Glutamatergic neuron (in vitro differentiated cells): ENCODE results near the gene PPM1D. TPM values are rescaled to one million over a fixed set of nuclear protein-coding genes. Genes with fewer than 3 reads are reported as not detected.
"Not testable (repeated sequence)": the region's sequence is repeated elsewhere in the genome, so short reads cannot be mapped to it uniquely, and the experiment has no call there.

Experiments used
- DNase-seq: peaks from one replicate; pipeline ENCODE4 v3.0.0; 2022
- H3K27ac Mint-ChIP-seq: one replicate; pipeline ENCODE4 v1.8.0; 2020; ENCODE audit warnings: mild to moderate bottlenecking, mixed read lengths, inconsistent platforms; ENCODE audit not compliant: unreplicated experiment
- H3K27me3 Mint-ChIP-seq: one replicate; pipeline ENCODE4 v1.8.0; 2020; ENCODE audit warnings: mild to moderate bottlenecking, moderate library complexity, mixed read lengths, inconsistent platforms; ENCODE audit not compliant: unreplicated experiment
- H3K36me3 Mint-ChIP-seq: one replicate; pipeline ENCODE4 v1.8.0; 2020; ENCODE audit warnings: mild to moderate bottlenecking, mixed read lengths, inconsistent platforms; ENCODE audit not compliant: unreplicated experiment
- H3K4me1 Mint-ChIP-seq: one replicate; pipeline ENCODE4 v1.8.0; 2020; ENCODE audit warnings: mild to moderate bottlenecking, low read depth, mixed read lengths, inconsistent platforms; ENCODE audit not compliant: unreplicated experiment
- H3K4me3 Mint-ChIP-seq: one replicate; pipeline ENCODE4 v1.8.0; 2020; ENCODE audit warnings: mild to moderate bottlenecking, mixed read lengths, inconsistent platforms; ENCODE audit not compliant: unreplicated experiment
- H3K9me3 Mint-ChIP-seq: one replicate; pipeline ENCODE4 v1.8.0; 2020; ENCODE audit warnings: mild to moderate bottlenecking, moderate library complexity, mixed read lengths, inconsistent platforms; ENCODE audit not compliant: unreplicated experiment
- total RNA-seq: library from RNA; stranded (reverse); fragmentation: NEBNext Ultra II Directional; extraction: Animal tissue kit (Norgen Biotek cat#: 25700); gene quantifications from one replicate; pipeline ENCODE4 v1.2.1, GENCODE V29; 2021; ENCODE audit not compliant: unreplicated experiment
- TF ChIP-seq, protein P1 (sequence below): fragments of 200-600 bp; sonication (generic); IDR thresholded peaks from one replicate; pipeline ENCODE4 v1.5.0; 2021; ENCODE audit not compliant: partially characterized antibody, unreplicated experiment

PPM1D gene
- total RNA-seq, 1 donor from 2014 or later: 19.3 TPM

DNA sequence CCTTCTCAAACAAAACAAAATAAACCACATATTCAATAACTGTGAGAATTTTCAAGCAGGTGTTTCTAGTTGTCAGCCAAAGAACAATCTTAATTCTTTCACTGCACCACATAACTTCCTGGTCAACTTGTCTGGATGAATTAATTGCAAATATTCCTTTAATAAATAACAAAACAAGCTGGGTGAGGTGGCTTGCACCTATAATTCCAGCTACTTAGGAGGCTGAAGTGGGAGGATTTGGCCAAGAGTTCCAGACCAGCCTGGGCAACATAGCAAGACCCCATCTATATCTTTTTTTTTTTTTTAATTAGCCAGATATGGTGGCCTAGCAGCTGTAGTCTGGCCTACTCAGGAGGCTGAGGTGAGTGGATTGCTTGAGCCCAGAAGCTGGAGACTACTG lies 17.0 kb upstream of the PPM1D start:
- Mint-ChIP-seq H3K4me3 (no peak overlapping the region), H3K9me3 (no peaks in the 10 kb centered on the region), H3K4me1 (no peaks in the 10 kb centered on the region), H3K27me3 (peaks cover 2% of the 10 kb centered on the region), H3K27ac (no peak overlapping the region), H3K36me3 (no peaks in the 10 kb centered on the region)
- TF ChIP-seq, protein P1, sequence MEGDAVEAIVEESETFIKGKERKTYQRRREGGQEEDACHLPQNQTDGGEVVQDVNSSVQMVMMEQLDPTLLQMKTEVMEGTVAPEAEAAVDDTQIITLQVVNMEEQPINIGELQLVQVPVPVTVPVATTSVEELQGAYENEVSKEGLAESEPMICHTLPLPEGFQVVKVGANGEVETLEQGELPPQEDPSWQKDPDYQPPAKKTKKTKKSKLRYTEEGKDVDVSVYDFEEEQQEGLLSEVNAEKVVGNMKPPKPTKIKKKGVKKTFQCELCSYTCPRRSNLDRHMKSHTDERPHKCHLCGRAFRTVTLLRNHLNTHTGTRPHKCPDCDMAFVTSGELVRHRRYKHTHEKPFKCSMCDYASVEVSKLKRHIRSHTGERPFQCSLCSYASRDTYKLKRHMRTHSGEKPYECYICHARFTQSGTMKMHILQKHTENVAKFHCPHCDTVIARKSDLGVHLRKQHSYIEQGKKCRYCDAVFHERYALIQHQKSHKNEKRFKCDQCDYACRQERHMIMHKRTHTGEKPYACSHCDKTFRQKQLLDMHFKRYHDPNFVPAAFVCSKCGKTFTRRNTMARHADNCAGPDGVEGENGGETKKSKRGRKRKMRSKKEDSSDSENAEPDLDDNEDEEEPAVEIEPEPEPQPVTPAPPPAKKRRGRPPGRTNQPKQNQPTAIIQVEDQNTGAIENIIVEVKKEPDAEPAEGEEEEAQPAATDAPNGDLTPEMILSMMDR: no peak
- no peak for DNase-seq

DNA sequence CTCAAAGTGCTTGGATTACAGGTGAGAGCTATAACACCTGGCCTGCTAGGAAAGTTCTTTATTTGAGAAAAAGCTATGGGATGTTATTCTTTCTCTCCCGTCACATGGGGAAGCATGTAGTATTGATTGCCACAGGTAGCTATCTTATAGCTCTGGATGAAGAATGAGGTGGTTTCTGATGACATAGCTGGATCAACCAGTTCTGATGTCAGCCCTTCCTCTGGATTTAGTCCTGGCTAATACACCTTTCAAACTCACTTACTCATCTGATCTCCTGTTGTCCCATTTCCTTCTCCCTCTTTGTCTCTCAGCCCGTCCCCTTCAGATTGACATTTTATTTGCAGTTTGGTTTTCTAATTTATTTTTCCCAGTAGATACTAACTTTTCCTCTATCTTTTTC lies 14.1 kb upstream of the PPM1D start:
- no peaks in the 10 kb centered on the region for H3K9me3 Mint-ChIP-seq
- peaks cover 2% of the 10 kb centered on the region for H3K27me3 Mint-ChIP-seq
- no peak overlapping the region for H3K27ac Mint-ChIP-seq
- no peak for DNase-seq
- H3K4me1 Mint-ChIP-seq: no peaks in the 10 kb centered on the region
- no peaks in the 10 kb centered on the region for H3K36me3 Mint-ChIP-seq
- TF ChIP-seq, protein P1: no peak
- H3K4me3 Mint-ChIP-seq: no peak overlapping the region

DNA sequence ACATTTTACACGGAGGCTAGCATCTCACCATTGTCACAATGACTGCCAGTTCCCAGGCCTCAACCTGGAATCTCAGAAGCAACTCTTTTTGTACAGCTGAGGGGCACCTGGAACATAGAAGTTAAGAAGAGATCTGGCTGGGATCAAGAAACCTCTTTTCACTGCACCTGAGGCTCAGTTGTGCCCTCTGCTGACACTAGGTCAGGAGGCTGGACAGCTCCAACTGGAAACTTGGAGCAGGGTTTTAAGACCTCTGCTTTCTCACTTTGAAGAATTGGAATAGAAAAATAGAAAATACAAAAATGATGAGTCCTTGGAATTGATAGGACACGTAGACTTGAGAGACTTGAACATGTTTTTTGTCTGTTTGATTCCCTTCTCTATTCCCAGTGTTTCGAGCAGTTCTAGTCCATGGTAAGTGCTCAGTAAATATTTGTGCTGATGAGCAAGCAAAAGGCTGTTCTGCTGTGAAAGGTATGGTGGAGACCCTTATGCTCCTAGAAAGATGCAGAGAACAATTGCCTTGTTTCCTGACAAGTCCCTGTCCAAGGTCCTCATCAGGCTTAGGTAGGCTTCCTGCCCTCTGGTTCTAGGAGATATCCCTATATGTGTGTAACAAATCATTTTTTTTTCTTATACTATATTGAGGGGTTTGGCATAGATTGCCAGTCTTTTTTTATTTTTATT lies 13.6 kb upstream of the PPM1D start:
- no peaks in the 10 kb centered on the region for H3K36me3 Mint-ChIP-seq
- H3K9me3 Mint-ChIP-seq: no peaks in the 10 kb centered on the region
- no peak overlapping the region for H3K4me3 Mint-ChIP-seq
- no peak for DNase-seq
- no peak overlapping the region for H3K27ac Mint-ChIP-seq
- peaks cover 2% of the 10 kb centered on the region for H3K27me3 Mint-ChIP-seq
- no peaks in the 10 kb centered on the region for H3K4me1 Mint-ChIP-seq
- TF ChIP-seq, protein P1: no peak

DNA sequence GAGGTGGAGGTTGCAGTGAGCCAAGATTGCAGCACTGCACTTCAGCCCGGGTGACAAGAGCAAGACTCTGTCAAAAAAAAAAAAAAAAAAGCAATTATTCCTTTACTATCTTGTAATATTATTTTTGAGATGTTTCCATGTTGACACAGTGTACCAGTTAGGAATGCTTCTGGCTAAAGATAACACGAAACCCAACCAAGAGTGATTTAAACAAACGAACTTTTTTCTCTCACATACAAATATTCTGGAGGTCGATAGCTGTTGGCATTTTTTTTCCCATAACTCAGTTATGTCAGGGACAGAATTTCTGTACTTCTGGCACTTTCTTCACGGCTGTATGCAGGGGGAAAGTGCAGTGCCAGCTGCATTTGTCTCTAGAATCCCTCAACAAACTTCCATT lies 9.9 kb upstream of the PPM1D start:
- no peak overlapping the region for H3K27ac Mint-ChIP-seq
- no peaks in the 10 kb centered on the region for H3K27me3 Mint-ChIP-seq
- H3K4me3 Mint-ChIP-seq: no peak overlapping the region
- no peak for DNase-seq
- H3K36me3 Mint-ChIP-seq: no peaks in the 10 kb centered on the region
- H3K4me1 Mint-ChIP-seq: peaks cover 7% of the 10 kb centered on the region
- TF ChIP-seq, protein P1: no peak
- no peaks in the 10 kb centered on the region for H3K9me3 Mint-ChIP-seq

DNA sequence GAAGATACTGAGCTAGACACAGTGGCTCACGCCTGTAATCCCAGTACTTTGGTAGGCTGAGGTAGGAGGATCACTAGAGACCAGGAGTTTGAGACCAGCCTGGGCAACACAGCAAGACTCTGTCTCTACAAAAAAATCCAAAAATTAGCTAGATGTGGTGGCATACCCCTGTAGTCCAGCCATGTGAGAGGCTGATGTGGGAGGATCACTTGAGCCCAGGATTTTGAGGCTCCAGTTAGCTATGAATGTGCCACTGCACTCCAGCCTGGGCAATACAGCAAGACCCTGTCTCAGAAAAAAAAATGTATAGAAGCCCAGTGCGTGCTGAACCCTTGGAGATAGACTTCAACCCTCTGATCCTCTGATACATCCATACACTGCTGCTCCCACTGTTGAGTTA lies 7.2 kb upstream of the PPM1D start:
- H3K9me3 Mint-ChIP-seq: no peaks in the 10 kb centered on the region
- H3K4me3 Mint-ChIP-seq: no peak overlapping the region
- H3K27me3 Mint-ChIP-seq: no peaks in the 10 kb centered on the region
- H3K27ac Mint-ChIP-seq: no peak overlapping the region
- H3K4me1 Mint-ChIP-seq: peaks cover 9% of the 10 kb centered on the region
- no peak for DNase-seq
- TF ChIP-seq, protein P1: no peak
- no peaks in the 10 kb centered on the region for H3K36me3 Mint-ChIP-seq

DNA sequence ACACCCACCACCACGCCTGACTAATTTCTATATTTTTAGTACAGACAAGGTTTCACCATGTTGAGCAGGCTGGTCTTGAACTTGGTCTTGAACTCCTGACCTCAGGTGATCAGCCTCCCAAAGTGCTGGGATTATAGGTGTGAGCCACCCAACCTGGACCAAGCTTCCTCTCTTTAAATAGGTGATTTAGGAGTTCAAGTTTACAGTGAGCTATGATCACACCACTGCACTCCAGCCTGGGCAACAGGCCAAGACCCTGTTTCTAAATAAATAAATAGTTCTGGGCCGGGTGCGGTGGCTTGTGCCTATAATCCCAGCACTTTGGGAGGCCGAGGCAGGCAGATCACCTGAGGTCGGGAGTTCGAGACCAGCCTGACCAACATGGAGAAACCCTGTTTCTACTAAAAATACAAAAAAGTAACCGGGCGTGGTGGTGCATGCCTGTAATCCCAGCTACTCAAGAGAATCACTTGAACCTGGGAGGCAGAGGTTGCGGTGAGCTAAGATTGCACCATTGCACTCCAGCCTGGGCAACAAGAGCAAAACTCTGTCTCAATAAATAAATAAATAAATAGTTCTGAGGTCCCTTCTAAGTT lies 6.5 kb upstream of the PPM1D start:
- H3K4me1 Mint-ChIP-seq: peaks cover 16% of the 10 kb centered on the region
- not testable (repeated sequence) for H3K27me3 Mint-ChIP-seq, H3K4me3 Mint-ChIP-seq, H3K36me3 Mint-ChIP-seq, H3K27ac Mint-ChIP-seq, DNase-seq, H3K9me3 Mint-ChIP-seq
